Activated B cell treated with CpG ODN at 0.5 μM for 24 hours (primary cell): ENCODE data around the gene TMEM131. TPM values are rescaled to one million over a fixed set of nuclear protein-coding genes. Genes with fewer than 3 reads are reported as not detected.
A peak's percentile ranks its signal among the peaks of the same experiment; 100 is the strongest.

Experiments
- ATAC-seq: fragments of 200-7000 bp; cut with Tn5 transposase; one replicate; pipeline ENCODE4 v1.10.0; 2021; ENCODE audit warnings: low read depth, mild to moderate bottlenecking, moderate library complexity
- CTCF ChIA-PET: fragments of 350-600 bp; sonication (Branson Sonifier 250); formaldehyde crosslinking; loops from one replicate; lab custom pipeline; 2021; ENCODE audit warnings: antibody characterized with exemption; lab: Charles Lee
- POLR2A ChIA-PET: fragments of 350-600 bp; sonication (Branson Sonifier 250); formaldehyde crosslinking; loops from one replicate; lab custom pipeline; 2021; ENCODE audit warnings: antibody characterized with exemption; lab: Charles Lee
- DNase-seq: peaks from one replicate; pipeline ENCODE4 v3.0.0; 2022
- H3K27ac Mint-ChIP-seq: one replicate; pipeline ENCODE4 v1.8.0; 2020; ENCODE audit warnings: mixed read lengths
- H3K27me3 Mint-ChIP-seq: one replicate; pipeline ENCODE4 v1.8.0; 2021; ENCODE audit warnings: mixed read lengths
- H3K36me3 Mint-ChIP-seq: one replicate; pipeline ENCODE4 v1.8.0; 2021; ENCODE audit warnings: low read depth, mixed read lengths
- H3K4me1 Mint-ChIP-seq: one replicate; pipeline ENCODE4 v1.8.0; 2021; ENCODE audit warnings: mixed read lengths
- H3K4me3 Mint-ChIP-seq: one replicate; pipeline ENCODE4 v1.8.0; 2020; ENCODE audit warnings: mild to moderate bottlenecking, mixed read lengths
- H3K9me3 Mint-ChIP-seq: one replicate; pipeline ENCODE4 v1.8.0; 2020; ENCODE audit warnings: mixed read lengths
- intact Hi-C: fragments of 100-400 bp; cut with micrococcal nuclease; formaldehyde crosslinking; loops from one replicate; pipeline ENCODE4 v1.15.1; 2024
- total RNA-seq: library from RNA; stranded (reverse); gene quantifications from 2 replicates; pipeline ENCODE4 v1.2.3, GENCODE V29; 2022
- TF ChIP-seq, protein P1 (sequence below): fragments of 200-600 bp; IDR thresholded peaks from one replicate; pipeline ENCODE4 v1.8.0; 2022; ENCODE audit warnings: antibody characterized with exemption, mild to moderate bottlenecking

Gene TMEM131
- total RNA-seq, 1 donor from 2014 or later, result 146 TPM

DNA sequence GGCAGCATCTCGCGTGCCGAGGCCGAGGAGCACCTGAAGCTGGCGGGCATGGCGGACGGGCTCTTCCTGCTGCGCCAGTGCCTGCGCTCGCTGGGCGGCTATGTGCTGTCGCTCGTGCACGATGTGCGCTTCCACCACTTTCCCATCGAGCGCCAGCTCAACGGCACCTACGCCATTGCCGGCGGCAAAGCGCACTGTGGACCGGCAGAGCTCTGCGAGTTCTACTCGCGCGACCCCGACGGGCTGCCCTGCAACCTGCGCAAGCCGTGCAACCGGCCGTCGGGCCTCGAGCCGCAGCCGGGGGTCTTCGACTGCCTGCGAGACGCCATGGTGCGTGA, 271.7 kb downstream of the TMEM131 start:
- peaks cover 7% of the 10 kb centered on the region for H3K4me1 Mint-ChIP-seq
- DNase-seq (no peak), ATAC-seq (no peak)
- no peaks in the 10 kb centered on the region for H3K9me3 Mint-ChIP-seq
- H3K27me3 Mint-ChIP-seq, result no peaks in the 10 kb centered on the region
- H3K36me3 Mint-ChIP-seq, result no peaks in the 10 kb centered on the region
- intact Hi-C loops, result no loop called here
- no peak overlapping the region for H3K27ac Mint-ChIP-seq
- ChIA-PET CTCF (no interaction called here), POLR2A (no interaction called here)
- TF ChIP-seq, protein P1, sequence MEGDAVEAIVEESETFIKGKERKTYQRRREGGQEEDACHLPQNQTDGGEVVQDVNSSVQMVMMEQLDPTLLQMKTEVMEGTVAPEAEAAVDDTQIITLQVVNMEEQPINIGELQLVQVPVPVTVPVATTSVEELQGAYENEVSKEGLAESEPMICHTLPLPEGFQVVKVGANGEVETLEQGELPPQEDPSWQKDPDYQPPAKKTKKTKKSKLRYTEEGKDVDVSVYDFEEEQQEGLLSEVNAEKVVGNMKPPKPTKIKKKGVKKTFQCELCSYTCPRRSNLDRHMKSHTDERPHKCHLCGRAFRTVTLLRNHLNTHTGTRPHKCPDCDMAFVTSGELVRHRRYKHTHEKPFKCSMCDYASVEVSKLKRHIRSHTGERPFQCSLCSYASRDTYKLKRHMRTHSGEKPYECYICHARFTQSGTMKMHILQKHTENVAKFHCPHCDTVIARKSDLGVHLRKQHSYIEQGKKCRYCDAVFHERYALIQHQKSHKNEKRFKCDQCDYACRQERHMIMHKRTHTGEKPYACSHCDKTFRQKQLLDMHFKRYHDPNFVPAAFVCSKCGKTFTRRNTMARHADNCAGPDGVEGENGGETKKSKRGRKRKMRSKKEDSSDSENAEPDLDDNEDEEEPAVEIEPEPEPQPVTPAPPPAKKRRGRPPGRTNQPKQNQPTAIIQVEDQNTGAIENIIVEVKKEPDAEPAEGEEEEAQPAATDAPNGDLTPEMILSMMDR, result no peak
- H3K4me3 Mint-ChIP-seq, result no peak overlapping the region

DNA sequence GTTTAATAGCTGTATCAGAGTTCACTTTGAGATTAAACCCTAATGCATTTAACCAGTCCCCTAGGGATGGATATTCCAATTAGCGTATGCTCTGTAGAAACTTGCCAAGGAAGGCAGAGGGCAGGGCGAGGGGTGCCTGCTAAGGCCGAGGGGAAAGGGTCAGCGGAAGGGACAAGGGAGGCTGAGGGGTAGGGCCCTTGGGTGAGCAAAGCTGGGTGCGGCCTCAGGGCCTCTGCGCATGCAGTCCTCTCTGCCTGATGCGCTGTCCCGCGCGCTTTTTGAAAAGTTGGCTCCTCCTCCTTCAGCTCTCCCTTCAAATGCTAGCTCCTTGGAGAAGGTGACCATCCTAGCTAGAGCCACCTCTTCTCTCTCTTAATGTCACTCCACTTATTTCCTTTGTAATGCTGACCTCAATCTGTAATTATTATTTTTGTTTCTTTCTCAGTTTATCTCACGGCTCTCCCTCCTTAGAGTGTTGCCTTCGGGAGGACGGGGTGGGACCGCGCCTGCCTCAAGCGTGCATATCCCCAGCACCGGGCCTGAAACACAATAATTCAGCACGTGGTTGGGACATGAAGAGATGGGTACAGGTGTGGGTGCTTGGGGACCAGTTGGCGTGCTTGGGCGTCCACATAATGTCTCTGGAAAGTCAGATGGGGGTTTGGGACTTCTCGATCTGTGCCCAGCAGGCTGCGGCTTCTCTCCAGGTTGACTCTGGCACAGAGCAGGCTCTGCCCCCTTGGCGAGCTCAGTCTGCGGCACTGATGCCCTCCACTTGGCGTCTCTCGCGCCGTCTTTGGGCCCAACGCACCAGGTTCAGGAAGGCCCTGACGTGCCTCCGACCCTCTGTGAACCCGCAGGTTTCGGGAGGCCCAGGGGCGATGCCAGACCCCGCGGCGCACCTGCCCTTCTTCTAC, 272.3 kb downstream of the TMEM131 start:
- no peak for DNase-seq
- Mint-ChIP-seq H3K4me3 (no peak overlapping the region), H3K9me3 (no peaks in the 10 kb centered on the region), H3K36me3 (no peaks in the 10 kb centered on the region), H3K4me1 (peaks cover 13% of the 10 kb centered on the region), H3K27me3 (no peaks in the 10 kb centered on the region), H3K27ac (no peak overlapping the region)
- TF ChIP-seq, protein P1, result no peak
- ATAC-seq, result no peak
- POLR2A ChIA-PET, result no interaction called here
- CTCF ChIA-PET, result no interaction called here
- intact Hi-C loops, result no loop called here

DNA sequence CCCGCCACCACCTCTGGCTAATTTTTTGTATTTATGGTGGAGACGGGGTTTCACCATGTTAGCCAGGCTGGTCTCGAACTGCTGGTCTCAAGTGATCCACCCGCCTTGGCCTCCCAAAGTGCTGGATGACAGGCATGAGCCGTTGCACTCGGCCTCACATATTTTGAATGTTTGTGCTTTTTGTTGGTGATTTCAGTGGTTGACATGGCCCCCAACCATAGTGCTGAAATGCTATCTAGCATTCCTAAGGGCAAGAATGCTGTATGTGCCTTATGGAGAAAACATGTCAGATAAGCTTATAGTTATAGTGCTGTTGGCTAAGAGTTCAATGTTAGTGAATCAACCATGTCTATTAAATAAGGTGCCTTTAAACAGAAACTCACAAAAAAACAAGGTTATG, 273.5 kb downstream of the TMEM131 start:
- Mint-ChIP-seq H3K4me3 (no peak overlapping the region), H3K27me3 (no peaks in the 10 kb centered on the region), H3K27ac (no peak overlapping the region), H3K9me3 (no peaks in the 10 kb centered on the region), H3K4me1 (peaks cover 21% of the 10 kb centered on the region), H3K36me3 (no peaks in the 10 kb centered on the region)
- ChIA-PET CTCF (no interaction called here), POLR2A (no interaction called here)
- DNase-seq (no peak), ATAC-seq (no peak)
- intact Hi-C loops, result no loop called here
- TF ChIP-seq, protein P1, result no peak

DNA sequence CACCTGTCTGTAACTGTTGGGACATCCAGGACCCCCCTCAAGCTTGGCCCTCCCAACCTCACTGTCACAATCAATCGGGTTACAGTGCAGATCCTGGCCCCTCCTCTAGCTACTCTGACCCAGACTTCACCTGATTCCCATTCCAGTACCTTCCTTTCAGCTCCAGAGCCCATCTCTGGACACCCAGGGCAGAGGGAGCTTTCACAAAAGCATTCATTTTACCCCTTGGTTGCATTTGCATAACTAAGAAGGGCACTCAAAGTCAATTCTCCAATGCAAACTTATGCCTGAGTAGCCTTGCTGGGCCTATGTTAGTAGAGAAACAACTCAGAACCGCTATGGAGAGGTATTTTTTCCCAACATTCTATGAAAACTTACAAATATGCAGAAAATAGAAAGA, 275.0 kb downstream of the TMEM131 start:
- DNase-seq (no peak), ATAC-seq (no peak)
- ChIA-PET POLR2A (no interaction called here), CTCF (no interaction called here)
- H3K36me3 Mint-ChIP-seq, result no peaks in the 10 kb centered on the region
- no peaks in the 10 kb centered on the region for H3K27me3 Mint-ChIP-seq
- H3K4me3 Mint-ChIP-seq, result no peak overlapping the region
- no peak overlapping the region for H3K27ac Mint-ChIP-seq
- TF ChIP-seq, protein P1, result no peak
- intact Hi-C loops, result no loop called here
- peaks cover 30% of the 10 kb centered on the region for H3K4me1 Mint-ChIP-seq
- no peaks in the 10 kb centered on the region for H3K9me3 Mint-ChIP-seq

DNA sequence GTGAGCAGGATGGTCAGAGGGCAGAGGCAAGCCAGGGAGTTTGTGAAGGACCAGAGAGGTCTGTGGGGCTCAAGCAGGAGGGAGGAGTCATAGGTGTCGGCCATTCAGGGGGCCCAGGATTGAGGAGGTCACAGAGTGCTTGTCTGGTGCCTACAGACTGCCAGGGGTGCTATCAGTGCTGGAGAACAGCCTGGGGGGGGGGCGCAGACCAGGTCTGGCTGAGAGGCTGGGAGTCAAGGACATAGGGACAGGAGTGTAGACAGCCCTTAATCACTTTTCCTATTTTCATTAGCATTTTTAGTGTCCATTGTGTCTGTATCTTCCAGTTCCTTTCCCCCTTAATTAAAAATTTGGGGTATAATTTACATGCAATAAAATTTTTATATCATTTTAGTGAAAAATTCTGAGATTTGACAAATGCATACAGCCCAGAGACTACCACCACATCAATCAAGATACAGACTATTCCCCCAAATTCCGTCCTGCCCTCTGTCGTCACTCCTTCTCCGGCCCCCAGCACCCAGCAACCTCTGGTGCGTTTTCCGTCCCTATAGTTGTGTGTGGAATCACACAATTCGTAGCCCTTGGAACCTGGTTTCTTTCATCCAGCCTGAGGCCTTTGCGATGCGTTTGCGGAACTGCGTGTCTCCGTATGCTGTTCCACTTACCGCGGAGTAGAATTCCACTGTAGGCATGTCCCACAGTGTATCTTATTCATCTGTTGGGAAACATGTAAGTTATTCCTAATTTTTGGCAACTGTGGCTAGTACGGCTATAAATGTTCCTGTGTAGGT, 276.2 kb downstream of the TMEM131 start:
- ChIA-PET POLR2A (no interaction called here), CTCF (interaction anchor here (0.8 to 1.7 kb wide), 3 partner anchors 10 to 21 kb away, joined by 3 to 5 read pairs (median 4); no protein-coding TSS in a partner anchor)
- Mint-ChIP-seq H3K4me1 (peaks cover 31% of the 10 kb centered on the region), H3K4me3 (peak overlapping the region; percentile 77), H3K36me3 (no peaks in the 10 kb centered on the region), H3K27me3 (no peaks in the 10 kb centered on the region), H3K27ac (peak overlapping the region; percentile 94), H3K9me3 (no peaks in the 10 kb centered on the region)
- intact Hi-C loops, result no loop called here
- ATAC-seq, result no peak
- TF ChIP-seq, protein P1, result no peak
- DNase-seq, result no peak
